ENCODE measurements around the gene PPM1D.

GRCh38 chr17:60579090-60579489, 20.9 kb upstream of the PPM1D start:
- TF ChIP-seq CTCF (IDR thresholded peaks at IDR 0.05) (no peak), KDM5A (IDR thresholded peaks at IDR 0.05) (no peak), FOSL2 (IDR thresholded peaks at IDR 0.05) (no peak), FOSL2 (CRISPR knock-in tag; IDR thresholded peaks at IDR 0.05) (no peak), POLR2A (IDR thresholded peaks at IDR 0.05; ENCODE audit: low read length) (no peak), RCOR1 (IDR thresholded peaks at IDR 0.05; ENCODE audit: low read depth, low read length) (no peak), MYC (IDR thresholded peaks at IDR 0.05; ENCODE audit: borderline replicate concordance, low read length) (no peak)

Measured in A549 (cell line).